Mammary epithelial cell (primary cell): ENCODE results near the gene QPCT.

Experiments
- CTCF ChIP-seq, 2 donors: IDR thresholded peaks in 1 of 2; conservative IDR thresholded peaks in 1 of 2; 2 replicates each; pipeline ENCODE4 v1.5.1; 2011 to 2012; ENCODE audit warnings: inconsistent platforms in 2 of 2, low read length in 2 of 2, mild to moderate bottlenecking in 2 of 2, control low read depth in 1 of 2, low read depth in 1 of 2; ENCODE audit not compliant: insufficient read depth in 1 of 2; ENCODE audit errors: extremely low read depth in 1 of 2
- EZH2 ChIP-seq: IDR thresholded peaks from 2 replicates; pipeline ENCODE4 v1.6.1; 2012; ENCODE audit warnings: low read length, inconsistent platforms, borderline replicate concordance

- TF ChIP-seq EZH2, result no peak
- no peak for TF ChIP-seq CTCF (conservative IDR thresholded peaks at IDR 0.05 in 1 of 2, IDR thresholded peaks at IDR 0.05 in 1 of 2; ENCODE audit: extremely low read depth in 1 of 2, insufficient read depth in 1 of 2, low read depth in 1 of 2, low read length in 2 of 2)
These were observed 50.5 kb downstream of the QPCT start for GRCh38 chr2:37394796-37395555.
